ENCODE results near the gene CPNE9.
"Not testable (repeated sequence)": the region's sequence is repeated elsewhere in the genome, so short reads cannot be mapped to it uniquely, and the experiment has no call there.

The CPNE9 gene

GRCh38 chr3:9749645-9750555 lies 46.3 kb downstream of the CPNE9 start, which contains the start of gene OGG1:
Gene OGG1 (plus strand): TSS chr3:9749952. CDS start chr3:9750287, 335 bp downstream.
- peak; percentile 98 for DNase-seq

GRCh38 chr3:9750556-9751411 lies 47.2 kb downstream of the CPNE9 start:
- DNase-seq, result no peak

GRCh38 chr3:9754678-9755077 lies 51.0 kb downstream of the CPNE9 start:
- no peak for DNase-seq

GRCh38 chr3:9757427-9757826 lies 53.8 kb downstream of the CPNE9 start:
- DNase-seq, result no peak

- no peak for DNase-seq
Measured at GRCh38 chr3:9760779-9761505, 57.3 kb downstream of the CPNE9 start.

- DNase-seq, result no peak
Measured at GRCh38 chr3:9761919-9762318, 58.3 kb downstream of the CPNE9 start.

GRCh38 chr3:9762871-9763270 lies 59.2 kb downstream of the CPNE9 start:
- no peak for DNase-seq

- DNase-seq, result no peak
Measured at GRCh38 chr3:9765865-9766264, 62.2 kb downstream of the CPNE9 start.

GRCh38 chr3:9767418-9767817 lies 63.8 kb downstream of the CPNE9 start:
- no peak for DNase-seq

GRCh38 chr3:9768141-9768775 lies 64.6 kb downstream of the CPNE9 start:
- no peak for DNase-seq

- DNase-seq, result no peak
Measured at GRCh38 chr3:9769012-9769411, 65.4 kb downstream of the CPNE9 start.

- DNase-seq, result peak; percentile 63
Measured at GRCh38 chr3:9769426-9770275, 66.0 kb downstream of the CPNE9 start, which contains the start of gene CAMK1. Gene CAMK1 (minus strand): TSS chr3:9769947. CDS start chr3:9767749, 2,198 bp downstream.

GRCh38 chr3:9770276-9770812 lies 66.7 kb downstream of the CPNE9 start:
- DNase-seq, result no peak

GRCh38 chr3:9771007-9771406 lies 67.4 kb downstream of the CPNE9 start:
- DNase-seq, result not testable (repeated sequence)

GRCh38 chr3:9776896-9777693 lies 73.5 kb downstream of the CPNE9 start:
- DNase-seq, result no peak

GRCh38 chr3:9777694-9778021 lies 74.0 kb downstream of the CPNE9 start:
- no peak for DNase-seq

GRCh38 chr3:9778143-9779074 lies 74.8 kb downstream of the CPNE9 start:
- no peak for DNase-seq

GRCh38 chr3:9779075-9779593 lies 75.5 kb downstream of the CPNE9 start:
- no peak for DNase-seq
